ENCODE data around the gene ZBED4.
"Not testable (repeated sequence)": the region's sequence is repeated elsewhere in the genome, so short reads cannot be mapped to it uniquely, and the experiment has no call there.

Gene ZBED4

DNA sequence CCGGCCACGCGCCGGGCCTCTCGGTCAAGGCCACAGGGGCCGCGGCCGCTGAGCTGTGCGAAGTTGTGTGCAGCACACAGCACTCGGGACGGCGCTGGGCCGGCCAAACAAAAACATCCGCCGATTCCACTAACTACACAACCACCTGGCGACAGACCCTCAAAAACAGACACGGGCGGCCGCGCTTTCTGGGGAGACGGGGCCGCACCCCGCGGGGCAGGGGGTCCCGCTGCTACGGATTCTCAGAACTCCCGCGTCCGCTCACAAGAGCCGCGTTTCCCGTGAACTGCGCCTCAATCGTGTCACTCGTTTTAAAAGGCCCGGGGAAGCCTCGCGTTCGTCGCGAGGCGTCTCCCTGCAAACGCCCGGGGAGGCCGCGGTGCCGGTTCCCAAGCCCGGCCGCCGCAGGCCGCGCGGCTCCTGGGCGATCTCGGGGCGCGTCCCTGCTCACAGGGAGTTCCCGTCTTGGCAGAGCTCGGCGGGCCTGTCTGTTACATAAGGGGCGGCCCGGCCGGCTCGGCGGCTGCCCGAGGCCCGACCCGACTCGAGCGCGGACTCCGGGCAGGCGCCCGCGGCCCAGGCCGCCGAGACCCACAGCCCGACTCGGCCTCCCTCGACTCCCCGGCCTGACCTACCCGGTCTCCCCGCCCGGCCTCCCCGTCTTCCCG lies 26.9 kb upstream of the ZBED4 start:
- DNase-seq = peak; percentile 56

DNA sequence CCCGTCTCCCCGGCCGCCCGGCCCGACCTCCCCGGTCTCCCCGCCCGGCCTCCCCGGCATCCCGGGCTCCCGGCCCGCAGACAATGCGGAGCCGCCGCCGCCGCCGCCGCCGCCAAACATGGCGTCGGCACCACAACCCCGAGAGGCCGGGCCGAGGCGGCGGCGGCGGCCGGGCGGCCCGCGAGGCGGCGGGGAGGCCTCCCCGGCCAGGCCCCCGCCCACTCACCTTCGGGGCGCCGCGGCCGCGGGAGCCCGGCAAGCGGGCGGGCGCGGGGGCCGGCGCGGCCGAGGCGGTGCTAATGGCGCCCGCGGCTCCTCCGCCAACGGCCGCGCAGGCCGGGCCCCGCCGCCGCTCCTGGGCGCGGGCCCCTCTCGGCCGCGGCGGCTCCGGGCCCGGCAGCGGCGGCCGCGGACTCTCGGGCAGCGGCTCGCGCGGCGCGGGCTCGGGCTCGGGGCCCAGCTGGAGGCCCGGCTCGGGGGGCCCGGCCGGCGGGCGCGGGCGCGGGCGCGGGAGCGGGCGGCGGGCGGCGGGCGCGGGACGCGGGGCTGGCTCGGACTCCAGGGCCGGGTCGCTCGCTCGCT lies 26.3 kb upstream of the ZBED4 start:
- DNase-seq = no peak

DNA sequence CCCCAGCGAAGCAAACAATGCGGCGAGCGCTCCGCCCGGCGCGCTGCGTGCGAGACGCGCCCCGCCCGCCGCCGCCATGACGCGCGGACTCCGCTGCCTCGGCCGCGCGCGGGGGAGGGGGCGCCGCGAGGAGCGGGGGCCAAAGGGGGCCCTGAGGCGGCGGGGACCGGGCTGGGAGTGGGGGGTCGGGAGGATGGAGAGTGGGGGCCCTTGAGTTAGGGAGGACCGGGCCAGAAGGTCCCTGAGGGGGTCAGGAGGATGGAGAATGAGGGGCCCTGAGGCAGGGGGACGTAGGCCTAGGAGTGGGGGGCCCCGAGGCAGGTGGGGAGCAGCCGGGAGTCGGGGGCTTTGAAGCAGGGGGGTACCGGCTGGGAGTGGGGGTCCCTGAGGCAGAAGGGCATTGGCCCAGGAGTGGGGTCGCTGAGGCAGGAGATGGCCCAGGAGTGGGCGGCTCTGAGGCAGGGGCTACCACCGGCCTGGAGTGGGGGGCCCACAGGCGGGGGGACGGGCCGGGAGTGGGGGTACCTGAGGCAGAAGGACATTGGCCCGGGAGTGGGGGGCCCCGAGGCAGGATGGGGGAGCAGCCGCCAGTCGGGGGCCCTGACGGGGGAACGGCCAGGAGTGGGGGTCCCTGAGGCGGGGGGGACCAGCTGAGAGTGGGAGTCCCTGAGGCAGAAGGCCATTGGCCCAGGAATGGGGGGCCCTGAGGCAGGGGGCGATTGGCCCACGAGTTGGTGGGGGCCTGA lies 25.6 kb upstream of the ZBED4 start, which contains the start of gene BRD1:
TSS of gene BRD1 (minus strand) at position 21 of the 746 bp plus-strand sequence. CDS start 3,556 bp downstream, outside the sequence.
- peak; percentile 66 for DNase-seq

DNA sequence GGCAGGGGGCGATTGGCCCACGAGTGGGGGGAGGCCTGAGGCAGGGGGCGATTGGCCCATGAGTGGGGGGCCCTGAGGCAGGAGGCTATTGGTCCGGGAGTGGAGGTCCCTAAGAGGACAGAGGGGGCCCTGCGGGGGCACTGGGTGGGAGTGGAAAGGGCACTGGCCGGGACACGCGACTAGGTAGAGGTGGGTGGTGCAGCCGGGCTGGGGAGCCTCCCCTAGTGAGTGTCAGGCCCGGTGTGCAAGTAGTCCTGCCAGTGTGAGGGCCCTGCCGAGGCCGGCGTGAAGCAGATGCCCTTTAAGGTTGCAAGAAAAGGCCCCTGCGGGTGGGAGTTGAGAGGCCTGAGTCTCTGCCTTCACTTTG lies 25.1 kb upstream of the ZBED4 start:
- no peak for DNase-seq

DNA sequence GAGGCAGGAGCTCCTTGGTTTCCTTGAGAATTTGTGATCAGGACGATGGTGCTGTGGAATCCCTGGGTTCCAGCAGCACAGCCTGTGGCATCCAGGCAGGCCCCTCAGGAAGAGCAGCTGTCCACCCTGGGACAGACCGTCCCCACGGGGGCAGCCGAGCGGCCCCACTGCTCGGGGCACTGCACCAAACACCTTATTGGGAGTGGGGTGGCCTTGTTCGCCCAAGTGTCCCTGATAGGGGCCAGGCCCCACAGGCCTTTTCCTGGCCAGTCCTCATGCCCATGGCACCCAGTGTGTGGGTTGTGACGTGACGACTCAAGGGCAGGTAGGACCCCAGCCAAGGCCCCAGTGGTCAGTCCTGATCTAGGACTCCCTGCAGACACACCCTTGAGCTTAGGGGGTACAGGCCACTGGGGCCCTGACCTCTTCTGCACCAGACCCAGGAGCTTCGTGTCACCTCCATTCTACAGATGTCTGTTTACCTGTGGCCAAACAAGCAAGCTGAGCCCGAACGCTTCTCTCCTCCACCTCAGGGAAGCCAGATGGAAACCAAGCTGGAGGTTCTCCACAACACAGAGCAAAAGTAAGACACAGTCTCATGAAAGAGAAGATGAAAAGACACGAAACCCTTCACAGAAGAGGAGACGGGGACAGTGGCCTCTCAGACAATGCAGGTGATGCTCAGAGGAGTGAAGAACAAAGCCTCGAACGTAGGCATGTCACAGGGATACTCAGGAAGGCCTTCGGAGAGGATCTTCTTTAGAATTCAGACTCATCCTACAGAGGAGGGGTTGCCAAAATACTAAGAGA lies 24.4 kb upstream of the ZBED4 start:
- no peak for DNase-seq

DNA sequence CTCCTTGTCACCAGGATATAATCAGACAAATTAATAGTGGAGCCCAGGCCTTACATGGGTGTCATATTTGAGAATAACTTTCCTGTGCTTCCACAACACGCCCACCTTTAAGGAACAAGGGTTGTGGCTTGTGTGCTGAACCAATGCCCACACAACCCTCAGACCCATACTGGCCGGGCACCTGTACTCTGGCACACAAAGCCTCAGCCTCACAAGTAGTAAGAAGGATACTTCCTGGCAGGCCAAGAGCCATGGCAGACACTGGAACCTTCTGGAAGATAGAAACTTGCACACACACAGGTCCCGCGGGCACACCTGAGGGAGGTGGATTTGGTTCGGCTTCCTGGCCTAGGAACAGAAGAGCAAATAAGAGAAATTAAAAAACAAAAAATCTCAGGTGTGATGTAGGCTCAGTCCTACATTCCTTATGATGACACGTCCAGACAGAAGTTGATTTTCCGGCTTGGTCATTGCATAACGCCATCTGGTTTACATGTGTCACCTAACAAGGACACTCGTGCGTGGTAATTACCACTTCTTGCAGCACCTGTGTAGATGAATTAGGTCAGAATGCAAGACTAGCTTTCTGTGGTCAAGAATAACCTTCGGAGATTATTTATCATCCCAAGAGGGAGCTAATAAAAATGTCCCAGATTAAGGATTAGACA lies 20.2 kb upstream of the ZBED4 start:
- DNase-seq = no peak

DNA sequence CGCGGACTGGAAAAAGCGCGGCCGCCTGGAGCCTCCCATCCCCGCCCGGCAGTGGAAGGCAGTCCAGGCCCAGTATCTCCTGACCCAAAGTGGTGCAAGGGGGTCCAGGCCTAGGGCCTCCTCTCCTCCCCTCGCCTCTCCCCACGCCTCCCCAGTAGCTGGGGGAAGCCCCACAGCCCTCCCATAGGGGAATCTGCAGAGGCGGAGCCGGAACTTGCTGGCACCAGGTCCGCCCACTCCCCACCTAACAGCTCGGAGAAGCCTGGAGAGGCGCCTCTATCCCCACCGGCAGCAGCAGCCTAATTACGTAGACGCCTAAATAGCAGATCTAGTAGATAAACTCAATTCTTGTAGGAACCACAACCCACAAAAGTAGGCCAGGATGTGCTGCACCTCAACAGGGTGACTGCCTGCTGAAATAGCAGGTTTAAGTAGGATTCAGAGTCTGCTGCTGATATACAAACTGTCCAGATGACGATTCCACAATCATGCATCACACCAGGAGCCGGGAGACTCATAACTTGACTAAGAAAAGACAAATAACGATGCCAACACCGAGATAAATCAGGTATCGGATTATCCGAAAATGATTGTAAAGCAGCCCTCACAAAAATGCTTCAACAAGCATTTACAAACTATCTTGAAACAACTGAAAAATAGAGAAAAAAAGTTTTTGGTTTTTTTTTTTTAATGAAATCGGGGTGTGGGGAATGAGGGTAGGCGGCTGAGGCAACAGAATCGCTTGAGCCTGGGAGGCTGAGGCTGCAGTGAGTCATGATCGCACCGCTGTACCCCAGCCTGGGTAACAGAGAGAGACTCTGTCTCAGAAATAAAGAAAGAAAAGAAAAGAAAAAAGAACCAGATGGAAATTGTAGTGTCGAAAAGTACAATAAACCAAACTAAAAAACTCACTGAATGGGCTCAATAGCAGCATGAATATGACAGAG lies 14.6 kb upstream of the ZBED4 start:
- peak; percentile 73 for DNase-seq

DNA sequence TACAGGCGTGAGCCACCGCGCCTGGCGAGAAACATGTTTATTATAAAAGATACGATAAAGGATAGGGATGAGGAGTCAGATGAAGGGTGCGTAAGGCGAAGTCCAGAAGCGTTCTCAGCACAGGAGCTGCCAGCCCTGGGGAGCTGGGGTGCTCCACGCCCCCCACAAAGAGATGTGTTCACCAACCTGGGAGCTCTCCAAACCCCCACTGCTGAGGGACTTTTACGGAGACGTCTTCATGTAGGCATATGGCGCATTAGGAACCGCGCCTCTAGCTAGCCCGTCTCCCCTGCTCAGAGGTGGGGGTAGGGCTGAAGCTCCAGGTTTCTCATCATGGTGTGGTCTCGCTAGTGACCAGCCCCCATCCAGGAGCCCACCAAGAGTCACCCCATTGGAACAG lies 8.4 kb upstream of the ZBED4 start:
- DNase-seq = no peak

DNA sequence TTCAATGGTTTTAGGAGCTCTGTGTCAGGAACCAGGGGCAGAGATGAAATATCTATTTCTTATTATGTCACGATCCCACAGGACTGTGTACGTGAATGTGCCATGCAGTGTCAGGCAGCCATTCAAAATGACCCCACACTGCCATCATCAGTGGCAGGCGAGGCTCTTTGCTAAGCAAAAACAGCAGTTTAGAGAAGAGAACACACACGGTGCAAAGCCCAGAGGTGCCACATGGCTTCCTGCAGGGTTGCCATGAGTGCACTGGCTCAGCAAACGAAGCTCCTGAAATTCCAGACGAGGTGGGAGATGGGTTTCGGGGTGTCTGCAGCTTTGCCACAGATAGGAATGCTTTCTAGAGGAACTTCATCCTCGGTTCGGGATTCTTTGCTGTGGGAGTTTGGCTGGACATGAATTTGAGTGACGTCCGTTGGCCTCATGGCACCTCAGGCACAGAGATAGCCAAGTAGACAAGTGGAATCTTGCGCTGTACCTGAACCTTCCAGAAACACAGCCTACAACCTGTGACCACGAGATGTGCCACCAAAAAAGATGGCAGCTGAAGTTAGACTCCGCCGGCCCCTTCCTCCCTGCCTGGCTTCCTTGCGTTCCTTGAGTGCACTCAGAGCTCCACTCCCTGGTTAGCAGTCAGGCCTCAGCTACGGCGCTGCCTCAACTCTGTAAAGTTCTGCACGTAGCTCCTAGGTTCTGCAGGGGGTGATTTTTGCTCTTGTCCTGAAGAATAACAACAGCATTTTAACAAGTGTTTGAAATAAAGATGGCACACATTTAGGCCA lies 7.8 kb upstream of the ZBED4 start:
- no peak for DNase-seq

DNA sequence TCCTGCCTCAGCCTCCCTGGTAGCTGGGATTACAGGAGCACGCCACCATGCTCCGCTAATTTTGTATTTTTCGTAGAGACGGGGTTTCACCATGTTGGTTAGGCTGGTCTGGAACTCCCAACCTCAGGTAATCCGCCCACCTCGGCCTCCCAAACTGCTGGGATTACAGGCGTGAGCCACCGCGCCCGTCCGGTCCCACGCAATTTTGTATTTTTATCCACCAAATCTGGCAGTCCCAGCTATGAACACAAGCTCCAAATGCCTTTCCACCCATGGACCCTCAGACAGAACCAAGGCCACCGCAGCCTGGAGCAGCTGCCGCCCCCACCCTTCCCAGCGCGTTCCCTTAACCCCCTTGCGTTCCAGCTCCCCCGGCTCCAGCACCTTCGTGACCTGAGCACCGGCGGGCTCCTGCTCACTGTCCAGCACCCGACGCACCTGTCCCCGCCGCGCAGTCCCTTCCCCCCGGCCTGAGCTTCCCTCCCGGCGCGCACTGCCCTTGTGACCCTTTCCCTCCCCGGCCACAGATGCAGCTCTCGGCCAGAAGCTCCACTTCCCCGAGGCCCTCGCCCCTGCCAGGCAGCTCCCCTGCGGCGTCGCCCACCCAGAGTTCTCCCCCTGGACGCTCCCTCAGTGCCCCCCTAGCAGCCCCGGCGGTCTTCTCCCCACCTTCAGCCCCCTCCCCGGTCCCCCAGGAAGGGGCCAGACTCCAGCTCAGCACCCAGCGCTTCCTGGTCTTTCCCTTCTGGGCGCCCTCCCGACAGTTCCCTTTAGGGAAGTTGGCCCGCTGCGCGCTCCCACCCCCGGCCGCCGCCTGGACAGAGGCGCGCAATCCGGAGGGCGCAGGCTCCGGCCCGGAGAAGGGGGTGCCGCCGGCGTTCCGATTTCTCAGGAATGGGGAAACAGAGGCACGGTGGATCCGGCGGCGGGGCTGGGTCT lies 5.6 kb upstream of the ZBED4 start:
- DNase-seq = no peak

DNA sequence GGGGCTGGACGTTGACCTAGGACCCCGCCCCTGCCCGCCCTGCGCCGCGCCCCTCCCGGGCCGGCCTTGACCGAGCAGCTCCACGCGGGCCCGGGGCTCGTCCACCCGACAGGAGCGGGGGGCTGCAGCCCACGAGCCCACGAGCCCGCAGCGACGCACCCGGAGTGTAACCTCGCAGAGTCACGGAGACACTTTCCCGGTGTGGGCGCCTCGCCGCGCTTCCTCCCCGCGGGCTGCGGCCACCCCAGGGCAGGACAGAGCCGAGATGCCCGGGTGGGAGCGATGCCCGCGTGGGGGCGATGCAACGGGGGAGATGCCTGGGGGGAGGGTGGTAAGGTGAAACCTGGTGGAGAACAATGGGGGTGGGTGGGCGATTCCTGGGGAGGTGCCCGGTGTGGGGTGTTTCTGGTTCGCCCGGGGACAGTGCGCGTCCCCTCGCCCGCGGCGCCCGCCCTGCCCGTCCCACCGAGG lies 4.9 kb upstream of the ZBED4 start:
- DNase-seq = no peak

DNA sequence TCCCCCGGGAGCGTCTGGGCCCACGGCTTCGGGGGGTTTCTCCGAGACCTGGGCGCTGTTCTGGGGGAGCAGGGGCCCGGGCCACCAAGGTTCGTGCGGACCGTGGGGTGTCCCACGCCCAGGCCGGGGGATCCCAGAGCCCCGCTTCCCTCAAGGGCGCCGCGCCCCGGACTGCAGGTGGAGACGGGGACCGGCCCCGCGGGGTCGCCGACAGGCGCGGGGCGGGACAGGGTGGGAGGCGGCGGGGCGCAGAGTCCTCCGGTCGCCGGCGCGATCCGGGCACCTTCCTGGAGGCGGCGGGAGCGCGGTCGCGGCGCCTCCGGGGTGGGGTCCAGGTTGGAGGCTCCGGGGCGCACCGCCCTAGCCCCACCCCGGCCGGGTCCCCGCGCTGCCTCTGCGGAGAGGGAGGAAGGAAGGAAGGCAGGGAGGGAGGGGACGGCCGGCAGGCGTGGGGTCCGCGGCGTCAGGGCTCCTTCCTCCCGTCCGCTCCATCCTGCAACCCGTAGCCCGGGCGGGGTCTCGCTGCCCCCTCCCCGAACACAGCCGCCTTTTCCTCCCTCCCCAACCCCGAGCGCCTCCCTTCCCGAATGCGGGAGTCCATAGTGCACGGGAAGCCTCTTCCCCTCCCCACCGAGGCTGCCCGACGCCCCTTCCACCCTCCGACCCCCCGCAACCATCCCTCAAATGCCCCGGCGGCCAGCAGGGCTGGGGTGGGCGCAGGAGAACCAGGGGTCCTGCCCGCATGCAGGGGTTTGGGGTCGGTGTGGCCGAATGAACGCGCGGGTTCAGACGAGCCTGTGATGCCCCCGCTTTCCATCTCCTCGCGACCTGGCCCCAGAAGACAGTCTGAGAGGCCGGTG lies 4.3 kb upstream of the ZBED4 start:
- DNase-seq = peak; percentile 30

DNA sequence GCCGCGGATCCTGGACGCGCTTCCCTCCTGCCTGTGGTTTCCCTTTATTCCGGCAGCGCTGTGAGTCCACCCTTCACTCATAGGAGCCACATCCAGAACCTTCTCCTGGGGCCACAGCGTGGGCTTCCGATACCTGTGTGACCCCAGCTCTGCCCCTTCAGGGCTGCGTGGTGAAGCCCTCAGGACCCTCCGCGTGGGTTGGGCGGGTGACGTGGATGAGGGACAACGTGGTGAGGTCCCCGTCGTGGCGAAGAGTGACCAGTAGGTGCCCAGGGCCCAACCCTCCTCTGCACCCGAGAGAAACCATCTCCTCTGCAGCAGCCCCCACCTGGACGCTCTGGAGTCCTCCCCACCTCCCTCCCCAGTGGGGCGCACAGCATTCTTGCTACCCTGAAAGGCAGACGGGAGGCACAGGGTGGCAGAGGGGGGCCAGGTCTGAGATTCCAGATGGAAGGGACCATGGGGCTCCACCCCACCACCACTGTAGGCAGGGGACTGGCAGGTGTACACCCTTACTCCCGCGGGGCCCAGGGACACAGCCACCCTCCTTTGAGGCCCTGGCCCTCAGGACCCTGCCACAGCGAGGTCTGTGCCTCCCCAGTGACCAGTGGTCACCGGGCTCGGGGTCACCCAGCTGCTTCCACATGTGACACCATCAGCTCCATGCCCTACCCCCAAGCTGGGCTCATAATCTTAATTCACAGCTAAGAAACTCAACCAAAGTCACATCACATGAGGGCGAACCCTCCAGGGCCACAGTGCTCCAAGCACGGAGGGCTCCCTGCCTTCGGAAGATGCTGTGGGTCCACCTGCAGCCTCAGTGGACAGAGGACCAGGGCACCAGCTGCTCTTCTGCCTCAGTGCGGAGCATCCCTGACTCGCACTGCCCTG lies 3.4 kb upstream of the ZBED4 start:
- DNase-seq = no peak

DNA sequence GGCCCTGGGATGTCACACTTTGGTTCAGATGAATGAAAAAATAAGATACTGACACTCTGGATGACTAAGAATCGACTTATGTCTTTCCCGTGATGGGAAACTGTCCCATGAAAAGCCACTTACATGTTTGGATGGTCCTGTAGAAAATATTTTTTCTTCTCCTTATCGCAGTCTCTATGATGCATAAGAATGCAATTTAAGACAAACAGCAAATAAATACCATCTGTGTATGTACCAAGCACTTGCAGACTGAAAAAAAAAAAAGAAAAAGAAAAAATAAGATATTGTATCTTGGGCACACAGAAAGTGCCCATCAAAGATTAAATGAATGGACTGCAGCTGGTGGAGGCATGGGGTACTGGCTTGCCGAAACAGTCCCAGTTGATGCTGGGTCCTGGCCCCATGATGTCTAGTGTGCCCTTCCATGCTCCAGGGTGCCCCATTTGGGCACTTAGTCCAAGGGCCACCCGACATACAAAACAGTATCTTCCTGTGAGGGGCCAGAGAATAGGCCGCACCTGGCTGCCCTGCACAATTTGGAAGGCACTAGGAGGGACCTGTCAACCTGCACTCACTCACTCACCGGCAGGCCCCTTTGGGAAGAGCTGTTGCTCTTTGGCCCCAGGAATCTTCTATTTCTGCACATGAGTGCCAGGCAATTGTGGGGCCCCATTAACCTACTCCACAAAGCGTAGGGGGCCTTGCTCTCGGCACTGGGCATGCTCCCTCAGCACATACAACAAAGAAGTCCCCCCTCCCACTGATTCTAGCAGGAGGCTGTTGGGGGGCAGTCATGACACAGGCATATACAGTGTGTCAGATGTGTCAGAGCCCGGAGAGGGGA lies 2.5 kb upstream of the ZBED4 start:
- DNase-seq = no peak

DNA sequence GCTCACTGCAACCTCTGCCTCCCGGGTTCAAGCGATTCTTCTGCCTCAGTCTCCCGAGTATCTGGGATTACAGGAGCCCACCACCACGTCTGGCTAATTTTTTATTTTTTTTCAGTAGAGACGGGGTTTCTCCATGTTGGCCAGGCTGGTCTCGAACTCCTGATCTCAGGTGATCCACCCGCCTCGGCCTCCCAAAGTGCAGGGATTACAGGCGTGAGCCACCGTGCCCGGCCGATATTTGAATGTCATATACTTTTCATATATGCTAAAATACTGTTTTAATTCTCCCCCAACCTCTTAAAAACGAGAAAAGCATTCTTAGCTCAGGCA lies 1.1 kb upstream of the ZBED4 start:
- not testable (repeated sequence) for DNase-seq

All from activated CD4-positive, CD25-positive, alpha-beta regulatory T cell treated with anti-CD3 and anti-CD28 coated beads, Interleukin-2, amount 50 U/mL, for 72 hours (primary cell).